ENCODE measurements around the gene CALHM1.
A peak's percentile ranks its signal among the peaks of the same experiment; 100 is the strongest.
"Not testable (repeated sequence)": the region's sequence is repeated elsewhere in the genome, so short reads cannot be mapped to it uniquely, and the experiment has no call there.

CALHM1 gene

GRCh38 chr10:103433858-103434257 is 24.8 kb downstream of the CALHM1 start:
- no peak for DNase-seq (ENCODE audit: low read depth, low spot score)

GRCh38 chr10:103431902-103432301 is 26.8 kb downstream of the CALHM1 start:
- no peak for DNase-seq (ENCODE audit: low read depth, low spot score)

- no peak for DNase-seq (ENCODE audit: low read depth, low spot score)
Observed at GRCh38 chr10:103429647-103430046, 29.1 kb downstream of the CALHM1 start.

- DNase-seq (ENCODE audit: low read depth, low spot score) = no peak
Observed at GRCh38 chr10:103428989-103429643, 29.6 kb downstream of the CALHM1 start.

GRCh38 chr10:103427866-103428265 is 30.8 kb downstream of the CALHM1 start:
- DNase-seq (ENCODE audit: low read depth, low spot score) = no peak

GRCh38 chr10:103423748-103424147 is 35.0 kb downstream of the CALHM1 start:
- DNase-seq (ENCODE audit: low read depth, low spot score) = no peak

- no peak for DNase-seq (ENCODE audit: low read depth, low spot score)
Observed at GRCh38 chr10:103419101-103419500, 39.6 kb downstream of the CALHM1 start.

GRCh38 chr10:103417601-103418000 is 41.1 kb downstream of the CALHM1 start:
- no peak for DNase-seq (ENCODE audit: low read depth, low spot score)

- DNase-seq (ENCODE audit: low read depth, low spot score) = not testable (repeated sequence)
Observed at GRCh38 chr10:103417148-103417469, 41.6 kb downstream of the CALHM1 start.

GRCh38 chr10:103416436-103417147 is 42.1 kb downstream of the CALHM1 start:
- DNase-seq (ENCODE audit: low read depth, low spot score) = peak; percentile 51

GRCh38 chr10:103415581-103415980 is 43.1 kb downstream of the CALHM1 start:
- no peak for DNase-seq (ENCODE audit: low read depth, low spot score)

- DNase-seq (ENCODE audit: low read depth, low spot score) = no peak
Observed at GRCh38 chr10:103413564-103413963, 45.1 kb downstream of the CALHM1 start.
